GM19240 (cell line): ENCODE results near the gene PSMB11.

ENCODE experiments used
- DNase-seq: peaks from one replicate; pipeline ENCODE4 v3.0.0; 2011; ENCODE audit warnings: low spot score; ENCODE audit not compliant: insufficient read length

PSMB11 gene

DNA sequence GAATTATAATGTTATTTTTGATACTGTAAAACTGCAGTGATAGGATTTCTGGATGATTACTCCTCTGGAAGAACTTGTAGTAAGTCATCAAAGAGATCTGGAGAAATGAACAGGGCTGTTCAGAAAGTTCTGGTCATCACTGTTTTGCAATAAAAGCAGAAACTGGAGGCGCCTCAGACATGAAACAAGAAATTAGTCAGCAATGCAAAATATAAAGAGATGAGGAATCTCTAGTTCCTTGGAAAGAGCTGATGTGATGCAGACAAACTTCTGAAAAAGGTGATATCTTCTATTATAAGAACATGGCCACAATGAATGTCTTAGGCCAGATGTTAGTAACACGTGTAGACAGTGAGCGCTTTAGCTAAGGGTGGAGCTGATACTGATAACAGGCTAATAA, 43.4 kb downstream of the PSMB11 start:
- DNase-seq, result no peak

DNA sequence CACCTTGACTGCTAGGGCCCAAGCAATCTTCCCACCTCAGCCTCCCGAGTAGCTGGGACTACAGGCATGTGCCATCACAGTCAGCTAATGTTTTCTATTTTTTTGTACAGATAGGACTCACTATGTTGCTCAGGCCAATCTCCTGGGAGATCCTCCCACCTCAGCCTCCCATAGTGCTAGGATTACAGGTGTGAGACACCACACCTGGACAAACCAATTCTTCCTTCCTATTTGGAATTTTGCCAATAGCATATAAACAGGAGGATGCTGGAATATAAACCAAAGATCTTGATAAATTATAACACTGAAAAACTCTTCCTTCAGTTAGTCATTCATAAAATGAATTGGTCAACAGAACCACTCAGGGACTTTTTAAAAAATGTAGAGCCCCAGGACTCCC, 44.6 kb downstream of the PSMB11 start:
- no peak for DNase-seq

DNA sequence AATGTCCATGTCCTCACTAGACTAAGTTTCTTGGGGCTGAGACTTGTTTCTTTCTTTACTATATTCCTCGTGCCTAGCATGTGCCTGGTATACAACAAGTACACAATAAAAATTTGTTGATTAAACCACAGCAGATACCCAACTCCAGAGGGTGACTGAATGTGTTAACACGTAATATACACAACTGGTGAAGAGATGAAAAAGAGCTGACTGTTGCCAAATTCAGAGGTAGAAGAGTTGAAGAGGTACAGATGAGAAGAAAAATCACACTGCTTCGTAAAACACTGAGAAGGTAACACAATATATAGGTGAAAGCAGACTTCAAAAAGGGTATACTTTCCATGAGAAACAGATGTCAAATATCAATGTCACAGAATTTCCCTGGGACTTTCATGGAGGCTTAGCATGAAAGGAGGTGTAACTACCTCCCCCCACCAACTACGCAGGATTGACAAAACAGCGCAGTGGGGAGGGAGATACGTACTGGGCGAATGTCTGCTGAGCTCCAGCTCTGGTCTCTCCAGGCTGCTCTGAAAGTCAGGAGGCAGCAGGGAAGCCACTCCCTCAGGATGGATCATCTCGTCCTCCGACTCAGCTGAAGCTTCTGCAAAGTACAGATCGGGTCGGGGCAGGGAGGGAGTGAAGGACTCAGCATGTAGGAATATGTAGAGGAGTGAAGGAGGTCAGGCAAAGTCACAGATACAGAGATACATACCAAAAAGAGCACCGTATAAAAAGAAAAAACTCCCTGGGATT, 47.7 kb downstream of the PSMB11 start:
- DNase-seq, result no peak

DNA sequence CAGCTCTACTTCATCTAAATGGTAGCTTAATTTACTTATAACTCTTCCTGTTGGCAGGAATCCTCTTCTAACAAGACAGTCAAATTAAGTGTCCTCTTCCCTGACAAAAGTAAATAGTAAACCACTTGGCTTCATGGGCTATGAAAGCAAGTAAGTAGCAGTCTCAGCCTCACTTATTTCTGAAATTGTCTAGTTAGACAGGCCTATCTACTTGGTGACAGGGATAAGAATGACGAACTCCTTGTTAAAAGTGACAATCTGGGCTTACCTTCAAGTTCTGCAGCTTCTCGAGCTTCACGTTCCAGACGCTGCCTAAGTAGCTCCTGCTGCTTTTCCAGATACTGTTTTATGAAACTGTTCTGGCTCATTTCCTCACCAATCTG, 48.2 kb downstream of the PSMB11 start:
- no peak for DNase-seq

DNA sequence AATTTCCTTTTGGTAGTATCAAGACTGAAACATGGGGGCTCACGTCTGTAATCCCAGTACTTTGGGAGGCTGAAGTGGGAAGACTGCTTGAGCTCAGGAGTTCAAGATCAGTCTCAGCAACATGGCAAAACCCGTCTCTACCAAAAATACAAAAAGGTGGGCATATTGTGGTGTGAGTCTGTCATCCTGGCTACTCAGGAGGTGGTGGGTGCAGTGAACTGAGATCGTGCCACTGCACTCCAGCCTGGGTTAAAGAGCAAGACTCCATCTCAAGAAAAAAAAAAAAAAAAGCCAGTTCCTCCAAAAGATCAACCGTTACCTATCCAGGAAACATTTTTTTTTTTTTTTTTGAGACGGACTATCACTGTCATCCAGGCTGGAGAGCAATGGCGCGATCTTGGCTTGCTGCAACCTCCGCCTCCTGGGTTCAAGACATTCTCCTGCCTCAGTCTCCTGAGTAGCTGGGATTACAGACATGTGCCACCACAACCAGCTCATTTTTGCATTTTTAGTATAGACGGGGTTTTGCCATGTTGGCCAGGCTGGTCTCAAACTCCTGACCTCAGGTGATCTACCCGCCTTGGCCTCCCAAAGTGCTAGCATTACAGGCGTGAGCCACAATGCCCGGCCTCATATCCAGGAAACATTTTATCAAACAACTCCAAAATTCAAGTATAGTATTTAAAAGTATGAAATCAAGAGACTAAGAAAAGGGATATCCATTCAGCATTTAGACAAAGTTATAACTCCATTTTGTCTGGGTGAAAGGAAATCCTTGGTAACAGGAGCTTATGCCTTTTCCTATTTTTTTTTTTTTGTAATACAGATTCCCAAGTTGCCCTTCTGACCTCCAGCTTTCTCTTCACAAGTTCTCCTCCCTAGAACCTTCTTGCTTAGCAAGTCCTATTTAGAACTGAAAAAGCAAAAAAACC, 49.5 kb downstream of the PSMB11 start:
- no peak for DNase-seq

DNA sequence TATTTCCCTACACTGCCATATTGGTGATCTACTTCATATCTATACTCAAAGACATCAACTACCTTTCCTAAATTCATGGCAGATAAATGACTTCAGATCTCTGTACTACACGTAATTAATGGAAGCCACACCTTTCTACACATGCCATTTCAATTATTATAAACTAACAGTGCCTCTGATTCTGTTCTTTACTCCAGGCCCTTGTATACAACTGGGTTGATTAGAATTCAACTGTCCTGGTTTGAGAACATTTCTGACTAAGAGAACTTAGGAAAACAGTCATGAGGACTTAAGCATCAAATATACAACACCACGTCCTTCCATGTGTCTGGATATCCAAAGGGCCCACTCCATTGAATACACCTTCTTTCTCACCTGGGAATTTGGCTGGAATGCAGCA, 51.1 kb downstream of the PSMB11 start:
- DNase-seq, result no peak

DNA sequence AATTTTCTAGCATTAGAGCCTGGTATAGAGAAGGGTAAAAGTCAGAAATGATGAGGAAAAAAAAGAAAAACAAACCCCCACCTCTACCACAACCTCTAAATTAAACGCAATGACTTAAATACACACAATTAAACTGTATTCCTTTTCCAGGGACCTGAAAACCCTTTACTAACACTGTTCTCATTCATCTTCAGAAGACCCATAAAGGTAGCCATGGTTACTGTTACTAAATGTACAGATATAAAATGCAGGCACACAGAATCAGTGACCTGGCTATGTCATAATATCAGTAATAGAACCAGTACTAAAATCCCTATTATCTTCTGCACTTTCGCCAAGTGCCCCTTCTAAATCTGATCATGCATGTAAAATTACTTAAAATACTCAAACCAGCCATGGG, 51.5 kb downstream of the PSMB11 start:
- DNase-seq, result no peak
